RWPE1 (cell line): Measurements from ENCODE around the gene ARPC1A.

Source experiments
- CTCF ChIA-PET: fragments of 350-600 bp; sonication (Branson Sonifier 250); formaldehyde crosslinking; extraction: SDS; loops from one replicate; lab custom pipeline; 2021; lab: Yijun Ruan, JAX
- POLR2A ChIA-PET: fragments of 400-600 bp; formaldehyde crosslinking; extraction: SDS; loops from one replicate; lab custom pipeline; 2020; ENCODE audit warnings: antibody characterized with exemption; ENCODE audit not compliant: low non-redundant PET; lab: Yijun Ruan, JAX
- DNase-seq: peaks from one replicate; pipeline ENCODE4 v3.0.0; 2012; ENCODE audit warnings: low spot score
- H3K27ac ChIP-seq: fragments of 450-650 bp; 2 replicates; pipeline ENCODE4 v1.5.1; 2017
- CTCF ChIP-seq: fragments of 450-650 bp; conservative IDR thresholded peaks from 2 replicates; pipeline ENCODE4 v1.5.1; 2017; ENCODE audit warnings: low read depth, mild to moderate bottlenecking

The ARPC1A gene

DNA sequence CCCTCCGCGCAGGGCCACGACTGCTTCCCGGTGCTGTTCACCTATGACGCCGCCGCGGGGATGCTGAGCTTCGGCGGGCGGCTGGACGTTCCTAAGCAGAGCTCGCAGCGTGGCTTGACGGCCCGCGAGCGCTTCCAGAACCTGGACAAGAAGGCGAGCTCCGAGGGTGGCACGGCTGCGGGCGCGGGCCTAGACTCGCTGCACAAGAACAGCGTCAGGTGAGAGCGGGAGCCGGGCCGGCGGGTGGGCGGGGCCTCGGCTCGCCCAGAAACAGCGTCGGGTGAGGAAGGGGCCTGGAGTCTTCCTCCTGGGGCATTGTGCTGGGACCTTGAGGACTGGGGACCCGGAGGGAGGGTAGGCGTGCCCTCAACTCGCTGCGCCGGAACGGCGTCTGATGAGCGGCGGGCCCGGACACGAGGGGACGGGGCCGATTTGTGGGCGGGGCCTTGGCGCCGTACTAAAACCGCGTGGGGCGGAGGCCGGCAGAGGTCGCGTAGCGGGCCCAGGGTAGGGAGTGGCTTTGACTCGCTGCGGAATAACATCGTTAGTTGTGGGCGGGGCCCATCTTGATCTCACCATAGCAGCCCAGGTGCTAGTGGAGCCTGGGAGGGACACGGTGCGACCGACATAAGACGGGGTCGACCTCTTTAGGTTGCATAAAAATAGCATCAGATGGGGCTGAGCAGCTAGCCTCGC is 67.1 kb downstream of the ARPC1A start:
- H3K27ac ChIP-seq = peak overlapping the region; percentile 79
- ChIA-PET CTCF (no interaction called here), POLR2A (interaction anchor here (1.7 kb wide), 1 partner anchor 11 kb away, joined by 3 read pairs; no protein-coding TSS in a partner anchor)
- DNase-seq = peak; percentile 41
- TF ChIP-seq CTCF = no peak

GRCh38 chr7:99393355-99394187 is 67.9 kb downstream of the ARPC1A start:
- peak overlapping the region; percentile 79 for H3K27ac ChIP-seq
- CTCF ChIA-PET = no interaction called here
- POLR2A ChIA-PET = interaction anchor here (1.7 kb wide), 1 partner anchor 11 kb away, joined by 3 read pairs; no protein-coding TSS in a partner anchor

GRCh38 chr7:99394188-99394502 is 68.4 kb downstream of the ARPC1A start:
- CTCF ChIA-PET = no interaction called here
- TF ChIP-seq CTCF = no peak
- peak overlapping the region; percentile 79 for H3K27ac ChIP-seq
- DNase-seq = no peak
- POLR2A ChIA-PET = no interaction called here

More at GRCh38 chr7:99393355-99394187, 67.9 kb downstream of the ARPC1A start:
- no peak for DNase-seq
- TF ChIP-seq CTCF = no peak

DNA sequence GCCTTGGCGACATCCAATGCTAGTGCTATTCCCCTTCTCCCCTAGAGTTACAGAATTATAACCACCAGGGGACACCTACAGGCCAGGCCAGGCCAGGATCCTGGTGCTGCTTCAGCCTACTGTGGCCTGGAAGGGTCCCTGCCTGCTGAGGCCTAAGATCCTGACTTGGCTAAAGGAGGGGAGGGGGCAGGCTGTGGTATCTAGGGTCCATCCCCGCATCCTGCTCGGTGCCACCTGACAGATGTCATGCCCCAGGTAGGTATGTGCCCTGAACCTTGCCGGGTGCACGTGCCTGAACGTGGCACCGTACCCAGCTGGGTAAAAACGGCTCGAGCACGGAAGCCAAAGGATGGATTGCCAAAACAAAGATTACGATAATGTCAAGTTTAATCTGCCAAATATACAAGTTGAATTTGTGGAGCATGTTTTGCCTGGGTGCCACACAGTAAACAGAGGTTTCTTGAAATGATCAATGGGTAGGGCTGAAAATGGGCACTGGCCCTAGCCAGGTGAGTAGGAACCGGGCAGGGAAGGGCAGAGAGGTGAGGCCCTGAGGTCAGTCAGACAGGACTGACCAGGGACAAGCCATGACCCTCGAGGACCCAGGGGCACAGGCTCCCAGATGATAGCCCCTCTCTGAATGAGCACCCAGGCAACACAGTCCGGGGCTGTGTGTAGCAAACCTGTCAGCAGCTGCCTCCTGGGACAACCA is 70.1 kb downstream of the ARPC1A start:
- TF ChIP-seq CTCF = no peak

GRCh38 chr7:99396418-99397296 is 71.0 kb downstream of the ARPC1A start:
- DNase-seq = no peak
- ChIA-PET POLR2A (no interaction called here), CTCF (no interaction called here)
- no peak for TF ChIP-seq CTCF
- peak overlapping the region; percentile 64 for H3K27ac ChIP-seq

More for the DNA sequence above, 70.1 kb downstream of the ARPC1A start:
- peak overlapping the region; percentile 64 for H3K27ac ChIP-seq
- CTCF ChIA-PET = no interaction called here
- POLR2A ChIA-PET = no interaction called here
- DNase-seq = no peak
